ENCODE data around the gene SNRPA1.

Gene SNRPA1

GRCh38 chr15:101242160-101242998 lies 52.7 kb downstream of the SNRPA1 start:
- no peak for TF ChIP-seq CTCF (conservative IDR thresholded peaks at IDR 0.05; ENCODE audit: control insufficient read depth, insufficient read depth, low read depth, low read length)
- H3K4me3 ChIP-seq (ENCODE audit: control insufficient read depth, low read depth, low read length): no peak overlapping the region
- peak; percentile 76 for DNase-seq (ENCODE audit: low read depth)

- peak; percentile 83 for DNase-seq (ENCODE audit: low read depth)
- no peak for TF ChIP-seq CTCF (conservative IDR thresholded peaks at IDR 0.05; ENCODE audit: control insufficient read depth, insufficient read depth, low read depth, low read length)
- no peak overlapping the region for H3K4me3 ChIP-seq (ENCODE audit: control insufficient read depth, low read depth, low read length)
These were observed 54.7 kb downstream of the SNRPA1 start for GRCh38 chr15:101240358-101240757.

GRCh38 chr15:101239724-101240136 lies 55.3 kb downstream of the SNRPA1 start:
- no peak overlapping the region for H3K4me3 ChIP-seq (ENCODE audit: control insufficient read depth, low read depth, low read length)
- no peak for TF ChIP-seq CTCF (conservative IDR thresholded peaks at IDR 0.05; ENCODE audit: control insufficient read depth, insufficient read depth, low read depth, low read length)
- no peak for DNase-seq (ENCODE audit: low read depth)

GRCh38 chr15:101237251-101237650 lies 57.8 kb downstream of the SNRPA1 start:
- H3K4me3 ChIP-seq (ENCODE audit: control insufficient read depth, low read depth, low read length): no peak overlapping the region
- TF ChIP-seq CTCF (conservative IDR thresholded peaks at IDR 0.05; ENCODE audit: control insufficient read depth, insufficient read depth, low read depth, low read length): no peak
- DNase-seq (ENCODE audit: low read depth): no peak

GRCh38 chr15:101233651-101234280 lies 61.3 kb downstream of the SNRPA1 start:
- no peak for DNase-seq (ENCODE audit: low read depth)
- no peak for TF ChIP-seq CTCF (conservative IDR thresholded peaks at IDR 0.05; ENCODE audit: control insufficient read depth, insufficient read depth, low read depth, low read length)
- no peak overlapping the region for H3K4me3 ChIP-seq (ENCODE audit: control insufficient read depth, low read depth, low read length)

GRCh38 chr15:101232677-101233076 lies 62.4 kb downstream of the SNRPA1 start:
- TF ChIP-seq CTCF (conservative IDR thresholded peaks at IDR 0.05; ENCODE audit: control insufficient read depth, insufficient read depth, low read depth, low read length): no peak
- H3K4me3 ChIP-seq (ENCODE audit: control insufficient read depth, low read depth, low read length): no peak overlapping the region
- no peak for DNase-seq (ENCODE audit: low read depth)
